SKM-1 (cell line): Measurements from ENCODE around the gene FADS2.

ENCODE experiments used
- DNase-seq: peaks from one replicate; lab custom pipeline; 2025; ENCODE audit not compliant: unreplicated experiment; lab: John Stamatoyannopoulos, UW

Gene FADS2

GRCh38 chr11:61795876-61796526, 32.1 kb upstream of the FADS2 start:
- no peak for DNase-seq

DNA sequence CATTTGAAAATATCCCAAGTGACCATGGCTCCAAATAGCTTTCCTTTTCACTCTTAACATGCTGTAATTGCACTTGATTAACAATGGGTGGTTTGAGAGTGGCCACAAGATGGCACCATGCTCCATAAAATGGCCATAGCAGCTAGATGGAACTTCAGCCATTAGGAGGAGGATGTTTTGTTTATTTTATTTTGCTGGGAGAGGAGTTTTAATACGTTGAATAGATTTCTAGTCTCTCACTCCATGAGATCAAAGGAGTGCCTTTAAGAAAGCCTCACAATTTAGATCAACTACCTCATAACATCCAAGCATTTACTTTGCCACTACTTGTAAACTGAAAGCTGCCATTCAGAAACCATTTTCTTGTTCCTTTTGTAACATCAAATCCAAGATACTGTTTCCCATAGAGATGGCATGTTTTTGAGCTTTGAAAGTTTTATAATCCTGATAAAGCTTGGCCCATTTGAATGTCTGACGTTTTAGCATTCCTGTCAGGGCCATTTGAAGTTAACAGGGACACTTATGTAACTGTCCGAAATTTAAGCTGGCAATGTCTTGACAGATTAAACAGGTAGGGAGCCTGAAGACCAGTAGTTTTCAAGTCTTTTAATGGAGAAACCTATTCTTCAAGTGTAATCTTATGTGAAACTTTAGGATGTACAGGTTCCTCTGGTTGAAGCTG, 30.7 kb upstream of the FADS2 start:
- DNase-seq, result peak; percentile 40

DNA sequence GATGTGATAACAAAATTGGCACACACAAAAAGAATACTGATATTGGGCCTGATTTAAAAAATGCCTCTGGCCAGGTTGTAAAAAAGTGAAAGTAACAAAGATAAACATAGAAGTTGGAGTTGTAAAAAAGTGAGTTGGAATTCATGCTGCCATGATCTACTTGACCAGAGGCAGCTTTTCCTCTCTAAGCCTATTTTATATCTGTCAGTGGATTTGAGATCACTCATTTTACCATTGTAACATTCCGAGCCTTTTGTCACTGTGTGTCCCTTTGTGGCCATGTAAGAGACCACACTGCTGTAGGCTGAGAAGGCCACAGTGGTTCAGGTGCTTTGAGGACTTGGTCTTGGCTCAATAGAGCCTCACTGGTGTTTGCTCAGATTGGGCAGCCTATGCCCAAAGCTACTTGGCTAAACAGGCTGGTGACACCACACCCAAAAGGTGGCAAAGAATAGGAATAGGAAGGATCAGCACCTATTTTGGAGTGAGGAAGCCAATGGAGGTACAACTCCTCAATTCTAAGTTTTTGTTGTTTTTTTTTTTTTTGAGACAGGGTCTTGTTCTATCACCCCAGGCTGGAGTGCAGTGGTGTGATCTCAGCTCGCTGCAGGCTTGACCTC, 28.3 kb upstream of the FADS2 start:
- no peak for DNase-seq

- DNase-seq, result no peak
Observed at GRCh38 chr11:61800331-61801281, 27.5 kb upstream of the FADS2 start.

DNA sequence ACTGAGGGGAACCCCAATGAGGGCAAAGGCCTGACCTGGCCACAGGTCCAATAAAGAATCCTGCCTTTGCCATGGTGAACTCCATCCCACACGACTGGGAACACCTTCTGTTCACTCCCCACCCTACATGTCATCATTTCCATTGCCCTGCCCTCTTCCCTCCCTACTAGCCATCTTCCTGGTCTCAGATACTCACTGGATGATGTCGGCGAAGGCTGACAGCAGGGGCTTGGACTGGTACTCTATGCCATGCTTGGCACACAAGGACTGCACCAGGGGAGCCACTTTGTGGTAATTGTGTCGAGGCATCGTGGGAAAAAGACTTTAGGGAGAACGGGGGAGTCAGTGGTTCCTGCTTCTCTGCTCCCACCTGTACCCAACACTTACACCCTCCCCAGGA, 25.5 kb upstream of the FADS2 start:
- DNase-seq, result no peak

GRCh38 chr11:61803889-61804647, 24.0 kb upstream of the FADS2 start:
- no peak for DNase-seq

DNA sequence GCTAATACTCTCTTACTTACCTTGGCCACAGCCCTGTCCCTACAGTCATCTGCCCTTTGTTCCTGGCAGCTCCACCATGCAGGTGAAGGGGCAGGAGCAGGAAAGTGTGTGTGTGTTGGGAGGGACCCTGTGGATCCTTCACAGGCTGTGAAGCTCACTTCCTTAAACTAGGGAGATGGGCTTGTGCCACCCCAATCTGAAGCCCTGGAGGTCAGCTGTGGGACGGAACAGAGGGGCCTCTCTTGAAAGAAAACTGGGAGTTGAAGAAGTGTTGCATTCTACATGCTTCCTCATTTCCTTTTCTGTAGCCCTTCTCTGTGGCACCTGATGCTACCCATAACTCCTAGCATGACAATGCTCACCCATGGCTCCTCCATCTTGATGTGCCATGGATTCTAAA, 23.0 kb upstream of the FADS2 start:
- DNase-seq, result no peak

DNA sequence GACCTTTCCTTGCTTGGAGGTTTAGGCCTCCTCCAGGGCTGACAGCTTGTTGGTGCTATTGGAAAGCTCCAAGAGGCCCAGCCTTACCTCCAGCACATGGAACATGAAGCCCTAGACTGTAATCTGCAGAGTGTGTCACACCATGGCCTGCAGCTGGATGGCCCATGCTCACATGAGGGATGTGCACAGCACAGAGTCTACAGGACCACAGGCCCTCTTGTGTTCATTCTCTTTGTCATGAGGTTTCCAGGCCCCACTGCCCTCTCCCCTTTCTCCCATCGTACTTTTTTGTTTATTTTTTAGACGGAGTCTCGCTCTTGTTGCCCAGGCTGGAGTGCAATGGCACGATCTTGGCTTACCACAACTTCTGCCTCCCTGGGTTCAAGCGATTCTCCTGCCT, 21.3 kb upstream of the FADS2 start:
- DNase-seq, result no peak

GRCh38 chr11:61810671-61811175, 17.4 kb upstream of the FADS2 start:
- DNase-seq, result no peak

- DNase-seq, result no peak
Observed at GRCh38 chr11:61811831-61812230, 16.3 kb upstream of the FADS2 start.

DNA sequence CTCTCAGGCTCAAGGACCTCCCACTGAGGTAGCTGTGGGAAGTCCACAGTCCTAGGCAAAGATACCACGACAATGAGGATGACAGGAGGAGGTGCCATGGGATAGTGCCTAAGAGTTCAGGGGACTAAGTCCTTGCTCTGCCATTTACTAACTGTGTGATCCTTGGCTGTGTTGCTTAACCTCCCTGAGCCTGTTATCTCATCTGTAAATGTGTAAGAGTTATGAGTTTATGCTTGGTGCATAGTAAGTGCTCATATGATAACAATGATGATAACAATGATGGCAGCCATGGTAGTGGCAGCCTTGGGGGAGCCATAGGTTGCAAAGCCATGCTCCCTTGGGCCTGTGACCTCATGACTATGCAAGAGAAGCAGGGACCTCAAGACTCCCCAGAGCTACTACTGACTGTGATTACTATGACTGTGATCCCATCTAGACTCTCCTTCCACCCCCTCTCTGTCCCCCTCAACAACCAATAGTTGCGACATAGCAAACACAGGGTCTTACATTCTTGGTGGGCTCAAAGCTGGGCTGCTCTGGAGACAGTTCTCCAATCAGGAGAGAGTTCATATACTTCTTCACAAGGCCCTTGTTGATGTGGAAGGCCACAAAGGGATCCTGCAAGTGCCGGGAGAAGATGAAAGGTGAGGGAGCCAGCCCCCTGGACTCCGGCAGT, 15.2 kb upstream of the FADS2 start:
- DNase-seq, result no peak

DNA sequence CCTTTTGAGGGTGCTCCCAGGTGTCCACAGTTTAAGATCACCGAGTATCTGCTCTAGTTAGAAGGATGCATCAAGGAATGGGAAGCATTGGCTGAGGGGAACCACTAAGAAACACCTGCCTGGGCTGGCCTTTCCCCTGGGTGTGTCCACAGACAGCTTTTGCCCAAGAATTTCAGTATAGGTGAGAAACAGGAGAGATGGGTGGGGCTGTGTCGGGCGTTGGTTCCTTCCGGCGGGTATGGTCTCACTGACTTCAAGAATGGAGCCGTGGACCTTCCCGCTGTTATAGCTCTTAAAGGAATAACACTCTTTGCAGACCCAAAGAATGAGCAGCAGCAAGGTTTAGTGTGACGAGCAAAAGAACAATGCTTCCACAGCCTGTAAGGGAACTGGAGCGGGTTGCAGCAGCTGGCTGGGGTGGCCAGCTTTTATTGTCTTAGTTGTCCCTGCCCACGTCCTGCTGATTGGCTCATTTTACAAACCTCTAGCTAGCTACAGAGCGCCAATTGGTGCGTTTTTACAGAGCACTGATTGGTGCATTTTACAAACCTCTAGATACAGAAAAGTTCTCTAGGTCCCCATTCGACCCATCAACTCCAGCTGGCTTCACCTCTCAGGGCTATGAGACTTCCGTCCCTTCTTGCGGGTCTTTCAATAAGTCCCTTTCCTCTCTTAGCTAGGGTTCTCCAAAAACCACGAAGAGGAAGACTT, 13.7 kb upstream of the FADS2 start:
- DNase-seq, result no peak

DNA sequence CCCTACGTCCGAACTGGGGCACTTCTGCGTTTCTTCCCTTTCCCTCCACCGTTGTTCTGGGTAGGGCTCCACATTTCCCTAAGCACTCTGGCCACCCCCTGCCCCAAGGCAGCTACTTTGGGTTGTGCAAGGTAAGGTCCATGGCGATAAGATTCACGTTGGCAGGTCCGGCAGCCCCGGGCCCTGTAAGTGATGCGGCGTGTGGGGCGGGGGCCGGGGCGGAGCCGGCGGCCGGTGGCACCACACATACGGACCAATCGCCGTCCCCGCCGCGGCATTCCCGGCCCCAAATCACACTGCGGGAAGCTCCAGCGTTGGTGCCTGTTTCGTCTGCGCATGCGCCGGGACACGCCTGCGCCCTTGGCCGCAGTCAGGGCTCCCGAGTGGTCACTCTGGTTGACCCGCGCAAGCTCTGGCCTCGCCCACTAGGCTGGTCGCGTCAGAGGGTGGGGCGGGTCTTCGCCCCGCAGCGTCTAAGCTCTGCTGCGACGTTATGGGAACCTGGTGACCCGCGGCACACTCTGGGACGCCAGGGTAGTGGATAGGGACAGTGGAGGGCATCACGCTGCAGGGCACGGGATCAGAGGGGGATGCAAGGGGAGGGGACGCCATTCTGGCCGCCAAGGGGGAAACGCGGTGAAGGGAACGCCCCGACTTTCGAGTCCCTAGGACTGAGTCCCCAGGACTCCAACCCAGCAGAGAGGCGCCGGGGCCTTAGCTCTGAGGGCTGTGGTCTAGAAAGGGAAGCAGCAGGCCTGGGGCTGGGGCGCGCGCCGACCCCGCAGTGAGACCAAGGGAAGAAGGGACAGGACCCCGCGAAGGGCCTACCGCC, 12.9 kb upstream of the FADS2 start:
- DNase-seq, result peak; percentile 34

DNA sequence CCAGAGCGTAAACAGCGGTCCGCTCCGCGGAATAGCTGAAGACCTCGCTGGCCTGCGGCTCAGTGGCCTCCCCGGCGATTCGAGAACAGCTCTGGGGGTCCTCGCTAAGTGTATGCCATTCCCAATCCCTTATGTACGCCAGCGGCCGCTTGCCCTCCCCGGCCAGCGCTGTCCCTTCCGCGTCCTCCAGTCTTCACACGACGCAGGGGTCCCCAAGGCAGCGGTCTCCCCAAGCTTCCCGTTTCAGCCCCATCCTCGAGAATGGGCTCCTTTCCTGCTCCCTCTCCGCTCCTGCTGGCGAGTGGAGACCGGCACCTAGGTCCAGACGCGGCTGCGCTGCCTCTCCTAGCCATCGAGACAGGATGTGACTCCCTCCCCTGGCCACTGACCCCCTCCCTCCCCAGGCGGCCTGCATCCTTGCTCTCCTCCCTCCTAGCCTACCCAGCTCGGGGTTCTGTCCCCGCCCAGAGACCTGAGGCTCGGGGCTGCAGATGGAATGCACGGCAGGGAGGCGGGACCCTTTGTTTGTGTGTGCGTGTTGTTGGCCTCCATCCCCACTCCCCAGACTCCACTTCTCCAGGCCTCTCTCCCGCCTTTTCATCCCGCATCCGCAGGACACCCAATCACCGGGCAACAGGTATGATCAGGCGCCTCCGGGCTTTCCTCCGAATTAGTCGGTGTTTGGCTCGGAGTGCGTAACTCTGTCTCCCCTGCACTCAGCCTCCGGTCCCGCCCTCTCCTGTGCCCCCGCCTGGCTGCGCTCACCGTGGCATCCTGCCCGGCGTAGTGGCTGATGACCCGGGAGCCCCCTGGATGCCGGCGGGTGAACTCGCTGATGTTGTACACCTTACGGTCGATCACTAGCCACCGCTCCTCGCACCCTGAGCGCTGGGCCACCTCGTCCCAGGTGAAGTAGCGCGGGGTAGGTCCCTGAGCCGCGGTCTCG, 12.0 kb upstream of the FADS2 start:
- no peak for DNase-seq

- peak; percentile 85 for DNase-seq
Observed at GRCh38 chr11:61816736-61817455, 11.2 kb upstream of the FADS2 start, which contains the start of gene FADS1. FADS1 (minus strand) TSS chr11:61817003; CDS start chr11:61816929, 74 bp downstream.

DNA sequence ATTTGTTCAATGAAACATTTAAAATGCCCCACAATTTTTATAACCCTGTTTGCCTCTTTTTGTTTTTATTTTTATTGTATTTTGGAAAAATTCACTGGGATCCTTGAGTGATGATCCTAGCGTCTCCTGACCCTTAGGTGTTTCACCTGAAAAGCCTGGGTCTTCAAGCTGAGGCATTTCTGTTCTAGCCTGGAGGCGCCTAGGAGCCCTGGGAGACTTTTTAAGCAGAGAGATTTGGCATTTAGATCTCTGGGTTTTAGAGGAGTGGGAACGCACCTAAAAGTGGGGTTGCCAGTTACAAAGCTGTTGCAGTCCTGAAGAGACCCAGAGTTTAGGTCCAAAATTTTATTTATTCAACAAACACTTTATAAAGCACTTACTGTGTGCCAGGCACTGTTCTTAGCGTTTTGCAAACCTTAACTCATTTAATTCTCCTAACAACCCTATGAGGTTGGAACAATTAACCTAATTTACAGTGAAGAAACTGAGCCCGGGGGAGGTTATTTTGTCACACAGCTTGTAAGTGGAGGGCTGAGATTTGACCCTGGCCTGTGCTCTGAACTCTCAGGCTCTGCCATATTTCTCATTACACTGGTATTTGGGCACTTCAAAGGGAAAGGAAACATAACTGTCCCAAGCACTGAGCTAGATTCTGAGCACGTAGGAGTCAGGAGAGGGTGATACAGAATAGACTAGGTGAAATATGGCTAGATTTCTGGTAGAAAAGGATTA, 10.5 kb upstream of the FADS2 start:
- DNase-seq, result no peak
